Activated naive CD4-positive, alpha-beta T cell treated with anti-CD3 and anti-CD28 coated beads, Interleukin-2, amount 50 U/mL, for 16 hours (primary cell): ENCODE measurements around the gene ATG4B.
A peak's percentile ranks its signal among the peaks of the same experiment; 100 is the strongest.

Experiments
- DNase-seq: peaks from one replicate; pipeline ENCODE4 v3.0.0-alpha.2; 2020

ATG4B gene

GRCh38 chr2:241668354-241668753 is 30.9 kb downstream of the ATG4B start:
- no peak for DNase-seq

- no peak for DNase-seq
Observed at GRCh38 chr2:241668839-241669238, 31.3 kb downstream of the ATG4B start.

GRCh38 chr2:241670333-241671110 is 33.0 kb downstream of the ATG4B start:
- DNase-seq, result no peak

GRCh38 chr2:241671457-241672240 is 34.2 kb downstream of the ATG4B start:
- no peak for DNase-seq

- DNase-seq, result no peak
Observed at GRCh38 chr2:241672243-241673188, 35.0 kb downstream of the ATG4B start.

GRCh38 chr2:241673189-241673663 is 35.7 kb downstream of the ATG4B start:
- DNase-seq, result no peak

- DNase-seq, result no peak
Observed at GRCh38 chr2:241673797-241674725, 36.6 kb downstream of the ATG4B start.

GRCh38 chr2:241675885-241676284 is 38.4 kb downstream of the ATG4B start:
- no peak for DNase-seq

- DNase-seq, result no peak
Observed at GRCh38 chr2:241676665-241677064, 39.2 kb downstream of the ATG4B start.

- no peak for DNase-seq
Observed at GRCh38 chr2:241677392-241677791, 39.9 kb downstream of the ATG4B start.

- DNase-seq, result no peak
Observed at GRCh38 chr2:241678307-241678706, 40.8 kb downstream of the ATG4B start.

GRCh38 chr2:241678784-241679540 is 41.5 kb downstream of the ATG4B start:
- DNase-seq, result no peak

GRCh38 chr2:241680044-241680443 is 42.6 kb downstream of the ATG4B start:
- no peak for DNase-seq

- no peak for DNase-seq
Observed at GRCh38 chr2:241680827-241681599, 43.5 kb downstream of the ATG4B start.

GRCh38 chr2:241686324-241686649 is 48.8 kb downstream of the ATG4B start:
- peak; percentile 21 for DNase-seq

- peak; percentile 96 for DNase-seq
Observed at GRCh38 chr2:241686650-241687425, 49.3 kb downstream of the ATG4B start, which contains the start of gene DTYMK. DTYMK (minus strand) TSS chr2:241686815; CDS start chr2:241686783, 32 bp downstream.

GRCh38 chr2:241689306-241689705 is 51.8 kb downstream of the ATG4B start:
- no peak for DNase-seq

- DNase-seq, result no peak
Observed at GRCh38 chr2:241690202-241690717, 52.8 kb downstream of the ATG4B start.

- DNase-seq, result no peak
Observed at GRCh38 chr2:241692448-241692847, 55.0 kb downstream of the ATG4B start.
